GM18909 (cell line): ENCODE measurements around the gene NID2.

Experiments used
- ATAC-seq: cut with Tn5 transposase; IDR thresholded peaks from one replicate; pipeline ENCODE4 v1.9.1; 2021; ENCODE audit warnings: mild to moderate bottlenecking; ENCODE audit not compliant: unreplicated experiment, poor library complexity

Gene NID2

GRCh38 chr14:51969852-51970540 lies 98.9 kb downstream of the NID2 start:
- no peak for ATAC-seq

GRCh38 chr14:51967521-51967920 lies 101.3 kb downstream of the NID2 start:
- ATAC-seq: no peak

GRCh38 chr14:51963286-51963685 lies 105.6 kb downstream of the NID2 start:
- ATAC-seq: no peak

- no peak for ATAC-seq
Observed at GRCh38 chr14:51962711-51963110, 106.1 kb downstream of the NID2 start.

GRCh38 chr14:51960866-51961265 lies 108.0 kb downstream of the NID2 start:
- ATAC-seq: no peak

GRCh38 chr14:51959928-51960327 lies 108.9 kb downstream of the NID2 start:
- ATAC-seq: no peak

GRCh38 chr14:51957950-51958349 lies 110.9 kb downstream of the NID2 start:
- ATAC-seq: no peak
